ENCODE data around the gene ATP5F1E.

DNA sequence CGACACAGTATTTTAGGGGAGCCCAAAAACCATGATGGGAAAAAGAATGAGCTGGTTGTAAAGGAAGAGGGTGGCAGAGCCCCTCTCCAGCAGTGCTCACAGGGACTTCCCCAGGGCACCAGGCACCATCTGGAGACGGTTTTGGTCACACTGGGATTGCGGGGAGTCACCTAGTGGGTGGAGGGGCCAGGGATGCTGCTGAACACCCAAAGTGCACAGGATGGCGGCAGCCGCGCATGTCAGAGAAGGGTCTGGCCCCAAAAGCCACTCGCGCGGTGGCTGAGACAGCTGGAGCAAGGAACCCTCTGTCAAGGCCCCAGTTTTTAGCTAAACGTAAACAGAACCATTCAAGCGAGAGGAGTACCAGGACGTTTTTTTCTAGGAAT, 35.9 kb downstream of the ATP5F1E start:
- TF ChIP-seq EP300 (IDR thresholded peaks at IDR 0.05; ENCODE audit: borderline replicate concordance): no peak
- no peak for TF ChIP-seq TCF12 (IDR thresholded peaks at IDR 0.05; ENCODE audit: low read depth)
- TF ChIP-seq RAD21 (IDR thresholded peaks at IDR 0.05; ENCODE audit: low read depth): no peak
- TF ChIP-seq, protein P1, sequence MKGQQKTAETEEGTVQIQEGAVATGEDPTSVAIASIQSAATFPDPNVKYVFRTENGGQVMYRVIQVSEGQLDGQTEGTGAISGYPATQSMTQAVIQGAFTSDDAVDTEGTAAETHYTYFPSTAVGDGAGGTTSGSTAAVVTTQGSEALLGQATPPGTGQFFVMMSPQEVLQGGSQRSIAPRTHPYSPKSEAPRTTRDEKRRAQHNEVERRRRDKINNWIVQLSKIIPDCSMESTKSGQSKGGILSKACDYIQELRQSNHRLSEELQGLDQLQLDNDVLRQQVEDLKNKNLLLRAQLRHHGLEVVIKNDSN (IDR thresholded peaks at IDR 0.05): no peak
- TF ChIP-seq, protein P2, sequence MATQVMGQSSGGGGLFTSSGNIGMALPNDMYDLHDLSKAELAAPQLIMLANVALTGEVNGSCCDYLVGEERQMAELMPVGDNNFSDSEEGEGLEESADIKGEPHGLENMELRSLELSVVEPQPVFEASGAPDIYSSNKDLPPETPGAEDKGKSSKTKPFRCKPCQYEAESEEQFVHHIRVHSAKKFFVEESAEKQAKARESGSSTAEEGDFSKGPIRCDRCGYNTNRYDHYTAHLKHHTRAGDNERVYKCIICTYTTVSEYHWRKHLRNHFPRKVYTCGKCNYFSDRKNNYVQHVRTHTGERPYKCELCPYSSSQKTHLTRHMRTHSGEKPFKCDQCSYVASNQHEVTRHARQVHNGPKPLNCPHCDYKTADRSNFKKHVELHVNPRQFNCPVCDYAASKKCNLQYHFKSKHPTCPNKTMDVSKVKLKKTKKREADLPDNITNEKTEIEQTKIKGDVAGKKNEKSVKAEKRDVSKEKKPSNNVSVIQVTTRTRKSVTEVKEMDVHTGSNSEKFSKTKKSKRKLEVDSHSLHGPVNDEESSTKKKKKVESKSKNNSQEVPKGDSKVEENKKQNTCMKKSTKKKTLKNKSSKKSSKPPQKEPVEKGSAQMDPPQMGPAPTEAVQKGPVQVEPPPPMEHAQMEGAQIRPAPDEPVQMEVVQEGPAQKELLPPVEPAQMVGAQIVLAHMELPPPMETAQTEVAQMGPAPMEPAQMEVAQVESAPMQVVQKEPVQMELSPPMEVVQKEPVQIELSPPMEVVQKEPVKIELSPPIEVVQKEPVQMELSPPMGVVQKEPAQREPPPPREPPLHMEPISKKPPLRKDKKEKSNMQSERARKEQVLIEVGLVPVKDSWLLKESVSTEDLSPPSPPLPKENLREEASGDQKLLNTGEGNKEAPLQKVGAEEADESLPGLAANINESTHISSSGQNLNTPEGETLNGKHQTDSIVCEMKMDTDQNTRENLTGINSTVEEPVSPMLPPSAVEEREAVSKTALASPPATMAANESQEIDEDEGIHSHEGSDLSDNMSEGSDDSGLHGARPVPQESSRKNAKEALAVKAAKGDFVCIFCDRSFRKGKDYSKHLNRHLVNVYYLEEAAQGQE (IDR thresholded peaks at IDR 0.05; ENCODE audit: low read depth): no peak
- TF ChIP-seq CEBPB (IDR thresholded peaks at IDR 0.05): no peak
- TF ChIP-seq TEAD4 (IDR thresholded peaks at IDR 0.05): no peak
- TF ChIP-seq FOXM1 (IDR thresholded peaks at IDR 0.05; ENCODE audit: borderline replicate concordance, low read depth): no peak
- no peak for TF ChIP-seq ZBTB7A (IDR thresholded peaks at IDR 0.05; ENCODE audit: low read depth)
- no peak for TF ChIP-seq YY1 (IDR thresholded peaks at IDR 0.05; ENCODE audit: low read depth)
